Astrocyte (in vitro differentiated cells and primary cell): ENCODE measurements around the gene PDE7B.

ENCODE experiments used
- CTCF ChIP-seq: IDR thresholded peaks from 2 replicates; pipeline ENCODE4 v1.5.1; 2011; ENCODE audit warnings: low read depth, mild to moderate bottlenecking, inconsistent platforms, low read length, moderate library complexity; ENCODE audit not compliant: insufficient read depth
- EZH2 ChIP-seq: IDR thresholded peaks from 2 replicates; pipeline ENCODE4 v1.6.1; 2012; ENCODE audit warnings: mild to moderate bottlenecking, low read length, inconsistent platforms; ENCODE audit not compliant: insufficient read depth

- TF ChIP-seq CTCF = no peak
- TF ChIP-seq EZH2 = no peak
Observed at GRCh38 chr6:135976585-135976984, 125.1 kb downstream of the PDE7B start.
